GM18870 (cell line): Measurements from ENCODE around the gene PPP1R7.

Source experiments
- ATAC-seq: cut with Tn5 transposase; IDR thresholded peaks from one replicate; pipeline ENCODE4 v1.9.1; 2021; ENCODE audit warnings: moderate library complexity; ENCODE audit not compliant: unreplicated experiment

Gene PPP1R7

DNA sequence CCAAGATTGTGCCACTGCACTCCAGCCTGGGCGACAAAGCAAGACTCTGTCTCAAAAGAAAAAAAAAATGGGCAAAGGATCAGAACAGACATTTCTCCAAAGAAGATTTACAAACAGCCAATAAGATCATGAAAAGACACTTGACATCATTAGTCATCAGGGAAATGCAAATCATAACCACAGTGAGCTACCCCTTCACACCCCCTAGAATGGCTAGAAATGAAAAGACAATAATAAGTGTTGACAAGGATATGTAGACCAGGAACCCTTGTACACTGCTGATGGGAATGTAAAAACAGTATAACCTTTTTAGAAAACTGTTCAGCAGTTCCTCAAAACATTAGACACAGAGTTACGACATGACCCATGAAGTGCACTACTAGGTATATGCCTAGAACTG, 29.8 kb upstream of the PPP1R7 start:
- ATAC-seq = no peak

DNA sequence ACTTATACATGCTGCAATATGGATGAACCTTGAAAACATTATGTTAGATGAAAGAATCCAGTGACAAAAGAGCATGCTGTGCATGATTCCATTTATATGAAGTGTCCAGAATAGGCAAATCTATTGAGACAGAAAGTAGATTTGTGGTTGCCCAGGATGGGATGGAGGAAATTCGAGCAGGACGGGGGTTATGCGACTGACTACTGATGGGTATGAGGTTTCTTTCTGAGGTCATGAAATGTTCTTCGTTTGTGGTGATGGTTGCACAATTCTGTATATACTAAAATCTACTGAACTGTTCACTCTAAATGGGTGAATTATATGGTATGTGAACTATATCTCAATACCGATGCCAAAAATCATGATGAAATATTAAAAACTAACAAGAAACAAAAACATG, 29.3 kb upstream of the PPP1R7 start:
- no peak for ATAC-seq

DNA sequence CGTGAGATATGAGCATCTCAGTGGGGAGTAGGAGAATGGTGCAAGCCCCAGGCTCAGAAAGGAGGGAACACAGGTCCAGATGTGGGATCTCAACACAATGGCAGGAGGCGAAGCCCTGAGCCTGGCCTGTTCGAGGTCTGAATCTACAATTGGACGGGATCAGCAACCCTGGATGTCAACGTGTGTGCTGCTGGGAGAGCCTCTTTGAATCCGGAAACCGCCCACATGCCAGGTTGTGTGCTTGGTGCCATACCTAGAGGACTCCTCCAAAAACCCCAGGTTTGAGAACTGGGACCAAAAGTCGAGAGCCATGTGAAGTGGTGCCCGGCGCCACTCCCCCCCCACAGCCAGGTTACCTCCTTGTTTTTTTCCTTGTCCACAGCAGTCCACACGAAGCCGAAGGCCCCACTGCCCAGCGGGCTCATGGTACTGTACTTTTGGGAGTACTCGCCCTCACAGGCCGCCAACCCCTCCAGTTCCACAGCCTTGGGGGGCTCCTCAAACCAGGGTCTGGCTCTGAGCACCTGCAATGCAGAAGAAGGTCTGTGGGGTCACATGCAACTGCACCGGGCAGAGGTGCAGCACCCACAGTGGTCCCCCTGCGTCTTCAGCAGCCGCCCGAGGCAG, 27.8 kb upstream of the PPP1R7 start:
- ATAC-seq = no peak

DNA sequence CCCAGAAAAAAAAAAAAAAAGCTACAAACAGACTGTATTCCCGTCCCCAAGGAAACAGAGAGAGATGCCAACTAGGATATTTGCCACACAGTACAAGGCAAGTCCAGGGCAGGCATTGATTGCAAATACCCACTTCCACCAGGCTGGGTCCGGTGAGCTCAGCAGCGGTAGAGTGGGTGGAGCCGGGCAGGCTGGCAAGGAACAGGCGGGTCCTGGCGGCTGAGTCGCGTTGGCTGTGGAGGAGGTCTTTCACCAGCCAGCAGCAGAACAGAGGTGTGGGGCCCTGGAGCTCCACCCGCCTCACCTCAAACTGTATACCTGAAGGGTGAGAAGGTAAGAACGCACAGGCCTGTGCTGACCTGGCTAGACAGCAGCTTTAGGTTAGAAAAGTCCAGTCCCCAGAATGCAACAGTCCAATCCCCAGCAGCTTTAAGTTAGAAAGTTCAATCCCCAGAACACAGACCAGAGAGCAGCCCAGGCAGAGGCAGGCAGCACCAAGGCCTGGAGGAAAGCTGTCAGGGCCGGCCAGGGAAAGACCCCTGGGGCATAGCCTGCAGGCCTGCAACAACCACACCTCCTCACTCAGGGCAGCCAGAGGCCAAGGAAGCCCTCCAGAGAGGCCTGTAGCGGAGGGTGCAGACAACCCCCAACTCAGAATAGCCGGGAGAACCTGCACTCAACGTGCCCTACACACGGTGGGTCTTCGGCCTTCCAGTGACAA, 26.3 kb upstream of the PPP1R7 start:
- no peak for ATAC-seq

DNA sequence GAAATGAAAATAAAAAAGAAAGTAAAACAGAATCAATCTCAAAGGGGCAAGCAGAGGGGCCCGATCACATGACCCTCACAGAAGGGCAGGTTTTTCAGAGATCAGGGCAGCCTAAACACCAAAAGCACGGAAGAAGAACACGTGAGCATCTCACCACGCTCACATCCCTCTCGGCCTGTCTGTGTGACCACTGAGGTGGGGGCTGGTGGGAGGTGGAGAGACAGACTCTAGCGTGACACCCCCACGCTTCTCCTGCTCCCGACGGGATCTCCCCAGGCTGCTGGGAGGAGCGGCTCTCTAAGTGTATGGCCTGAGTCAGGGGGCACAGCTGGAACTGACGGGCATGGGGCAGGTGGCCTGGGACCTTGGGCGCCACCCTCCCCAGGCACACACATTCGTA, 24.6 kb upstream of the PPP1R7 start:
- ATAC-seq = no peak

- ATAC-seq = no peak
Observed at GRCh38 chr2:241126201-241126611, 24.1 kb upstream of the PPP1R7 start.

GRCh38 chr2:241126771-241127202, 23.5 kb upstream of the PPP1R7 start:
- no peak for ATAC-seq

GRCh38 chr2:241128266-241128665, 22.0 kb upstream of the PPP1R7 start:
- no peak for ATAC-seq

DNA sequence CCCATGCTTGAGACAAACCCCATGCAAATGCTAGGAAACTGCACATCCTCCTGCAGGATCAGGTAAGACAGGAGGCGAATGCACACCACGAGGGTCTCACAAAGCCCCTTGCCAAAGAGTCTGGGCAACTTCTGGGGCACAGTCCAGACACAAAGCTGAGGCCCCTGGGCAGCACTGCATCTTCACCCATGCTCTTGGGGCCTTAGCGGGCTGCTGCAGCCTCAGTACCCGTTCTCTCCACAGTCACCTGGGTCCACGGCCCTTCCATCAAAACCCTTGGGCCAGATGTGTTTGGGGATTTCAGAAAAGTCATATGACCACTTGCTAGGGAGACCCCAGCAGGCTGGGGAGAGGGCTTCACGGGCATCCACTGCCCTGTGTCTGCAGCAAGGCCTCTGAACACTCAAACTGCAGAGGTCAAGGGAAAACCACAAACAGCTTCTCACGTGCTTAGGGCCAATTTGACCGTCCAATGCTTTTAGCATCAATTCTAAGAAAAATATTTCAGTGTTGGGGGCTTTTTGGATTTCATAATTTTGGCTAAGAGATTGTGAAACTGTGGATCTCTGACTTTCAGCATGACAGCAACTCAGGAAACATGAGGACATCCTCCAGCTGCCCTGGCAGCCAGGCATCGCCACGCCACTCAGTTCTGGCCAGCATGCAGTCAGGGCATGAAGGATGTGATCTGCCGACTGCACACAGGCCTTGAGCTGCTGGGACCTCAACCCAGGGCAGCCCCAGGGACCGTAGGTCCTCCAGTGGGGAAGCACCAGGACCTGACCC, 21.0 kb upstream of the PPP1R7 start:
- ATAC-seq = no peak

DNA sequence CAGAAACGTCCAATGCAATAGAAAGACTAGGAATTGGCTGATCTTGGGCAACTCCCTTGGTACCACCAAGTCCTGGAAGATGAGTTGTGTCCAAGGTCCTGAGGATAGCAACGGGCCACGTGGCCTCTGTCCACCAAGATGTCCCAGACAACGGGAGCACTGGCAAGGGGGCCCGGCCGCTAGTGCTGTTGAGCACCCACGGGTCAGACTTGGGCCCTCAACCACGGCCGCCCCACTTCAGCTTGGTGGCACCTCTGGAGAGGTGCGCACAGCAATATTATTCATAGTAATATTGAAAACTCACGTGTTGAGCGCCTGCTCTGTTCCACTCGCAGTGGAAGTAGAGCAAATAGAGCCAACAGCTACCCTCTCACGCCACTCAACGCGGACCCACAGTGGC, 20.0 kb upstream of the PPP1R7 start:
- ATAC-seq = no peak

GRCh38 chr2:241131531-241131930, 18.7 kb upstream of the PPP1R7 start:
- no peak for ATAC-seq

DNA sequence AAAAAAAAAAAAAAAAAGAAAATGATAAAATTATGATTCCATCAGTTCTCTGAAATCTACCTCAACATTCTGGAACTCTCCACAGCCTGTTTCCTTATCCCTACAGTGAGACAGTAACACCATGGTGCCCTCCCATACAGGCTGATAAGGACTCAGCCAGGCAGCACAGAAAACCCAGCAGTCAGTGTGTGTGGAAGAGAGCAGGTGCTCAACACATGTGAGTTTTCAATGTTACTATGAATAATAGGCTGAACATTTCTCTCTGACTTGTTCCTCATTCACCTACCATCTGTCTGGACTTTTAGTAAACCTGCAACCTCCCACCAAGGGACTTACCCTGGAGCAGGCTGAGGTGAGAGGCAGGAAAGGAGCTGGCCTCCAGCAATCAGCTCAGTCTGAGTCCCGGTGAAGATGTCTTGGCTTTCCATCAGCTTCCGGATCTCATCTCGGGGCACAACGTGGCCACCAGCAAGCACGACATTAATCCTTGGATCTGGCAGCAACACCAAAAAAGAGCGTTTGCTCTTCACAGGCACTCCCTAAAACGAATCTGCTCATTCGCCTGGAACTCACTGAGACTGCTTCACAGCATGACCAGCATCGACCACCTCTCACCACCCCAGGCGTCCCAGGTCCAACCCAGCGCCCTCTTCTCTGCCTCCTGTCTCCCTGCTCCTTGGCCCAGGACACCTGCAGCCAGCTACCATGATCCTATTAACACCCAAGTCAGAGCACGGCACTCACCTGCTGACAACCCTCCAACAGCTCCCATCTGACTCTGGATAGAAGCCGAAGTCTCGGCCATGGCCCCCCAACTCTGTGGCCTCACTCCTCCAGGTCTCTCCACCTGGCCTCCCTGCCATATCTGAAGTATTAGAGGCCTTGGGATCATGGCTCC, 17.5 kb upstream of the PPP1R7 start:
- no peak for ATAC-seq

GRCh38 chr2:241133436-241133820, 16.8 kb upstream of the PPP1R7 start:
- no peak for ATAC-seq

DNA sequence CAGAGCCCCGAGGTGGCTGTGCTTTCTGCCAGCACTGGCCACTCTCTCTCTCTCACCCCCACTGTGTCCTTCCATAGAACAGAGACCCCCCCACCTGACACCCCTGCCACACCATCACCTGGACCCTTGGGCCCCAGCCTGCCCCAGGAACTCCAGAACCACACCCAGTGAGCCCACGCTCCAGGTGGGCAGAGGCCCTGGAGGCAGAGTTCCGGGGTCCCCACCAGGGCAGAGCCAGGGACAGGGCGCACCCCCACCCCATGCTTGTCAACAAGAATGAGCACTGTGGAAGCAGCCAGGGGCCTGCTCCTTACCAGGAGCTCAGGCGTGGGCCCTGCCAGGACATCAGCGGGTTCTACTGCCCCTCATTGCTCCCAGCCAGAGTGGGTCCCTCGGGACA, 15.6 kb upstream of the PPP1R7 start:
- no peak for ATAC-seq

DNA sequence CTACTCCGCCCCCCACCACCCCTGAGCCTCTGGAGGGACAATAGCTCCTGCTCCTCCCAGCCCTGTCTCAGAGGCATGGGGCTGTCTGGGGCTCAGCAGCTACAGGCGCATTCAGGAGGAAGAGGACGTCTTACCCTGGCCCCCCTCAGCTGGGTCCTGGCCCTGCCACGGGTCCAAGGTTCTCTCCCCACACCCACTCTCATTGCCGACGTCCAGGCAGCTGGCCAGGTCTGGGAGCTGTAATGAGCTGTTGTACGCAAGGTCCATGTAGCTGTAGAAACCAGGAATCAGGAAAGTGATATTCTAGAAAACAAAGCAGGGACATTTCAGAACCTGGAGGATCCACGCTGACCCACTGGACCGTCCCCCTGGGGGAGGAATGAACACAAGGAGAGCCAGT, 14.5 kb upstream of the PPP1R7 start:
- no peak for ATAC-seq

DNA sequence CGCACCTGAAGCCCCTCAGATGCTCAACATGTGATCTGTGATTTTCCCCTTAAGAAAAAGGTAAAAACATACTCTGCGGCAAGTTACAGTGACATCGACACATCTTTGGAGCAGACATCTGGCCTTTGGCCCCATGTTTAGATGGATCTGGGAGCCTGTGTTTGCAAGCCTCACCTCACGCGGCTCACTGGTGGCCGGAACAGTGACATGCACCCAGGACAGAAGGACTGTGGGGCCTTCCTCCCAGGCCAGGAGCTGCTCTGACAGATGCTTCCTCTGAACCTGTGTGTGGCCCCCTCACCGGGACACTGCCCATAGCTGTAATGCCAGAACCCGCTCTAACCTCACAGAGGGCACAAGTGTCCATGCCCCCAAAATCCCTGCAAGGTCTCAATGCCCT, 14.1 kb upstream of the PPP1R7 start:
- ATAC-seq = no peak

DNA sequence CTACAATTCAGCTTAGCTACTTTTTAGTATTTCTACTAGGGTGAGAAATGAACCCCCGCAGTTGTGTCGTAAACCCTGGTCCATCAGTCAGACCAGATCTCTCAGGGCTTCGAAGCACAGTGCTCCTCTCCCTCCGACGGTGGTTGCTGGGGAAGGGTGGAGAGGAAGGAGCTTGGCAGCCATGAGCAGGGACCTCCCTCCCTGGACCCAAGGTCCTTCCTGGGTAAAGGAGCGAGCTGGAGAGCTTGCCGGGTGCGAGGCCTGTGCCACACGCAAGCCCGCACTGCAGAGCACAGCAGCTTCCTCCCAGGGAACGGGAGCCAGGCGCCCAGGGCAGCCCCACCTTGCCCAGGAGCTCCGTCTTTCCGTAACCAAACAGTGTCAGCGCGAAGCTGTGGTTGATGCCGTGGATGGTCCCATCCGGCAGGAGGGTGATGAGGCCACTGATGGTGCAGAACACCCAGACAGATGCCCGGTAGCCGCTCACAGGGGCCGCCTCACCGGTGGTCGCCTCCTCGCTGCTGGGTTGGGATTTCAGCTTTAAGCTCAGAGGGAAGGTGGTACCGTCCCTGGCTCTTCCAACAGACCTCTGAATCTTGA, 13.5 kb upstream of the PPP1R7 start:
- no peak for ATAC-seq

GRCh38 chr2:241137276-241138190, 12.7 kb upstream of the PPP1R7 start:
- ATAC-seq = no peak

DNA sequence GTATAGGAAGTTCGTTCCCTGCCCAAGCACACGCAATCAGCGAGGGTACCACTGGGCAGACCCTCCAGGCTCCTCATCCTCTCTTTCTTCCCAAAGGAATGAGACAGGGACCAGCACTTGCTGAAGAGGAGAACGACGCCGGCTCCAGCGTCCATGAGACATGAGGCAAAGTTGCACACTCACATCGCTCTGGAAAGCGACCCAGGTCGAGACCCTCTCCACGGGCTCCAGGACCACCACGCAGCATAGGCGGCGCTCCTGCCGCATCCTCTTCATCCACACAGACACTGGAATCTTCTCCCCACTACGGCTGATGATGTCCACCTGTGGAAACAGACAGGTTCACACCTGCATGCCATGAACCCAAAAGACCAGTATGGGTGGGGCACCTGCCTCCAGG, 11.8 kb upstream of the PPP1R7 start:
- no peak for ATAC-seq
